GM18517 (cell line): ENCODE measurements around the gene MAP3K2.
"Not testable (repeated sequence)": the region's sequence is repeated elsewhere in the genome, so short reads cannot be mapped to it uniquely, and the experiment has no call there.

Experiments used
- ATAC-seq: cut with Tn5 transposase; IDR thresholded peaks from one replicate; pipeline ENCODE4 v1.9.1; 2021; ENCODE audit warnings: mild to moderate bottlenecking, moderate library complexity; ENCODE audit not compliant: unreplicated experiment

The MAP3K2 gene

GRCh38 chr2:127421871-127422558 is 34.2 kb upstream of the MAP3K2 start:
- ATAC-seq = no peak

- no peak for ATAC-seq
These were observed 33.5 kb upstream of the MAP3K2 start for GRCh38 chr2:127421116-127421800.

GRCh38 chr2:127420039-127420864 is 32.5 kb upstream of the MAP3K2 start:
- ATAC-seq = no peak

GRCh38 chr2:127419448-127420038 is 31.8 kb upstream of the MAP3K2 start:
- ATAC-seq = no peak

- ATAC-seq = no peak
These were observed 31.3 kb upstream of the MAP3K2 start for GRCh38 chr2:127419112-127419430.

- ATAC-seq = no peak
These were observed 30.7 kb upstream of the MAP3K2 start, which contains the start of gene PROC for GRCh38 chr2:127418300-127419111. Gene PROC (plus strand): TSS chr2:127418427. CDS start chr2:127419943, 1,516 bp downstream.

- ATAC-seq = no peak
These were observed 29.6 kb upstream of the MAP3K2 start for GRCh38 chr2:127417406-127417805.

- ATAC-seq = no peak
These were observed 28.8 kb upstream of the MAP3K2 start for GRCh38 chr2:127416506-127417001.

- peak; percentile 83 for ATAC-seq
These were observed 28.1 kb upstream of the MAP3K2 start for GRCh38 chr2:127415593-127416505.

GRCh38 chr2:127414638-127415592 is 27.1 kb upstream of the MAP3K2 start:
- ATAC-seq = no peak

- ATAC-seq = no peak
These were observed 26.2 kb upstream of the MAP3K2 start for GRCh38 chr2:127413782-127414637.

GRCh38 chr2:127413200-127413599 is 25.4 kb upstream of the MAP3K2 start:
- ATAC-seq = no peak

- ATAC-seq = no peak
These were observed 24.0 kb upstream of the MAP3K2 start for GRCh38 chr2:127411653-127412369.

GRCh38 chr2:127410871-127411652 is 23.3 kb upstream of the MAP3K2 start:
- peak; percentile 56 for ATAC-seq

- not testable (repeated sequence) for ATAC-seq
These were observed 21.9 kb upstream of the MAP3K2 start for GRCh38 chr2:127409716-127410115.

- ATAC-seq = no peak
These were observed 21.0 kb upstream of the MAP3K2 start for GRCh38 chr2:127408807-127409099.
